ENCODE data around the gene TMUB1.

Gene TMUB1

GRCh38 chr7:151122276-151122675 is 39.0 kb upstream of the TMUB1 start:
- POLR2A ChIA-PET (ENCODE audit: low non-redundant PET) = no interaction called here
- peak overlapping the region; percentile 91 for H3K27ac ChIP-seq
- CTCF ChIA-PET = no interaction called here
- TF ChIP-seq CTCF (conservative IDR thresholded peaks at IDR 0.05; ENCODE audit: low read depth) = no peak
- DNase-seq (ENCODE audit: low spot score) = no peak

- ChIA-PET CTCF (no interaction called here), POLR2A (ENCODE audit: low non-redundant PET) (no interaction called here)
Measured at GRCh38 chr7:151121380-151122170, 38.3 kb upstream of the TMUB1 start.

GRCh38 chr7:151120896-151121295 is 37.6 kb upstream of the TMUB1 start:
- no peak for DNase-seq (ENCODE audit: low spot score)
- no peak for TF ChIP-seq CTCF (conservative IDR thresholded peaks at IDR 0.05; ENCODE audit: low read depth)
- ChIA-PET POLR2A (ENCODE audit: low non-redundant PET) (no interaction called here), CTCF (no interaction called here)
- H3K27ac ChIP-seq = peak overlapping the region; percentile 91

More at GRCh38 chr7:151121380-151122170, 38.3 kb upstream of the TMUB1 start:
- peak overlapping the region; percentile 91 for H3K27ac ChIP-seq
- no peak for TF ChIP-seq CTCF (conservative IDR thresholded peaks at IDR 0.05; ENCODE audit: low read depth)
- DNase-seq (ENCODE audit: low spot score) = no peak

- DNase-seq (ENCODE audit: low spot score) = no peak
- CTCF ChIA-PET = interaction anchor here (0.7 kb wide), 1 partner anchor 136 kb away, joined by 3 read pairs; no protein-coding TSS in a partner anchor
Measured at GRCh38 chr7:151119902-151120301, 36.6 kb upstream of the TMUB1 start.

GRCh38 chr7:151119055-151119415 is 35.7 kb upstream of the TMUB1 start:
- ChIA-PET CTCF (no interaction called here), POLR2A (ENCODE audit: low non-redundant PET) (no interaction called here)
- no peak for DNase-seq (ENCODE audit: low spot score)
- no peak for TF ChIP-seq CTCF (conservative IDR thresholded peaks at IDR 0.05; ENCODE audit: low read depth)
- H3K27ac ChIP-seq = peak overlapping the region; percentile 91

More at GRCh38 chr7:151119902-151120301, 36.6 kb upstream of the TMUB1 start:
- peak overlapping the region; percentile 91 for H3K27ac ChIP-seq
- TF ChIP-seq CTCF (conservative IDR thresholded peaks at IDR 0.05; ENCODE audit: low read depth) = no peak
- POLR2A ChIA-PET (ENCODE audit: low non-redundant PET) = no interaction called here

GRCh38 chr7:151118108-151119054 is 35.1 kb upstream of the TMUB1 start:
- DNase-seq (ENCODE audit: low spot score) = no peak
- POLR2A ChIA-PET (ENCODE audit: low non-redundant PET) = no interaction called here
- CTCF ChIA-PET = no interaction called here
- no peak for TF ChIP-seq CTCF (conservative IDR thresholded peaks at IDR 0.05; ENCODE audit: low read depth)
- H3K27ac ChIP-seq = peak overlapping the region; percentile 91
